Common myeloid progenitor, CD34-positive (primary cell): Measurements from ENCODE around the gene PITPNC1.
"Not testable (repeated sequence)": the region's sequence is repeated elsewhere in the genome, so short reads cannot be mapped to it uniquely, and the experiment has no call there.

ENCODE experiments used
- CTCF ChIA-PET: fragments of 350-600 bp; sonication (Branson Sonifier 250); formaldehyde crosslinking; loops from one replicate; lab custom pipeline; 2021; ENCODE audit warnings: antibody characterized with exemption; lab: Charles Lee
- POLR2A ChIA-PET: fragments of 350-600 bp; sonication (Branson Sonifier 250); formaldehyde crosslinking; loops from one replicate; lab custom pipeline; 2021; ENCODE audit warnings: antibody characterized with exemption; lab: Charles Lee
- DNase-seq, 3 donors: peaks; one replicate each; pipeline versions ENCODE4 v3.0.0 to v3.0.0-alpha.2; 2013
- H3K27ac ChIP-seq, 2 experiments: 1 replicate in 1 of 2; 2 replicates in 1 of 2; pipeline ENCODE4 v1.7.0; 2013; ENCODE audit warnings: inconsistent platforms in 2 of 2, low read length in 2 of 2, mild to moderate bottlenecking in 2 of 2, low read depth in 1 of 2, moderate library complexity in 1 of 2; ENCODE audit not compliant: severe bottlenecking in 2 of 2, insufficient read depth in 1 of 2, poor library complexity in 1 of 2
- H3K27me3 ChIP-seq, 5 experiments: replicated peaks in 2 of 5; 1 replicate in 3 of 5; 2 replicates in 2 of 5; pipeline versions ENCODE4 v1.6.1 to v1.7.0; 2013; ENCODE audit warnings: low read length in 4 of 5, mild to moderate bottlenecking in 2 of 5, moderate library complexity in 2 of 5, inconsistent platforms in 1 of 5; ENCODE audit not compliant: insufficient read depth in 5 of 5, control insufficient read depth in 4 of 5
- H3K36me3 ChIP-seq, 4 experiments: 1 replicate in 2 of 4; 2 replicates in 2 of 4; pipeline versions ENCODE4 v1.6.1 to v1.7.0; 2013; ENCODE audit warnings: low read length in 3 of 4, control low read depth in 1 of 4, mild to moderate bottlenecking in 1 of 4; ENCODE audit not compliant: control insufficient read depth in 4 of 4, insufficient read depth in 4 of 4
- H3K4me1 ChIP-seq, 4 experiments: 1 replicate in 3 of 4; 2 replicates in 1 of 4; pipeline versions ENCODE4 v1.6.1 to v1.7.1; 2013; ENCODE audit warnings: low read length in 3 of 4, mild to moderate bottlenecking in 3 of 4, control low read depth in 1 of 4, inconsistent platforms in 1 of 4, moderate library complexity in 1 of 4; ENCODE audit not compliant: control insufficient read depth in 4 of 4, insufficient read depth in 4 of 4; ENCODE audit errors: control extremely low read depth in 1 of 4
- H3K4me3 ChIP-seq, 7 experiments: 1 replicate in 4 of 7; 2 replicates in 3 of 7; pipeline versions ENCODE4 v1.5.1 to v1.7.0; 2013; ENCODE audit warnings: mild to moderate bottlenecking in 7 of 7, low read length in 6 of 7, moderate library complexity in 6 of 7, inconsistent platforms in 2 of 7, low read depth in 2 of 7, control low read depth in 1 of 7; ENCODE audit not compliant: insufficient read depth in 4 of 7, control insufficient read depth in 1 of 7; ENCODE audit errors: extremely low read depth in 1 of 7
- H3K9me3 ChIP-seq, 5 experiments: 1 replicate in 4 of 5; 2 replicates in 1 of 5; pipeline versions ENCODE4 v1.6.1 to v1.7.1; 2013; ENCODE audit warnings: low read length in 4 of 5, mild to moderate bottlenecking in 2 of 5, inconsistent platforms in 1 of 5, low read depth in 1 of 5, moderate library complexity in 1 of 5; ENCODE audit not compliant: control insufficient read depth in 4 of 5, insufficient read depth in 2 of 5; ENCODE audit errors: control extremely low read depth in 1 of 5
- WGBS: methylation state at CpG from one replicate; pipeline ENCODE4 v1.1.5; 2013; ENCODE audit not compliant: insufficient coverage; 5-methylcytosine and 5-hydroxymethylcytosine counted together

The PITPNC1 gene

GRCh38 chr17:67649891-67650290 is 272.8 kb downstream of the PITPNC1 start:
- Histone ChIP-seq H3K27me3 (no peaks in the 10 kb centered on the region), H3K27ac (no peak overlapping the region), H3K4me3 (no peak overlapping the region), H3K9me3 (no peaks in the 10 kb centered on the region), H3K4me1 (no peaks in the 10 kb centered on the region), H3K36me3 (peaks cover 0 to 2% (median 0%) of the 10 kb centered on the region in 4 experiments)
- ChIA-PET CTCF (interaction anchor here (0.6 to 1.2 kb wide), 2 partner anchors 23 to 47 kb away, joined by 3 read pairs; no protein-coding TSS in a partner anchor), POLR2A (no interaction called here)
- no peak for DNase-seq
- 100% methylated on average over 1 of the region's 3 CpGs for WGBS

GRCh38 chr17:67651218-67651579 is 274.1 kb downstream of the PITPNC1 start:
- H3K27ac ChIP-seq, H3K4me1 ChIP-seq, H3K4me3 ChIP-seq, DNase-seq, CTCF ChIA-PET, H3K9me3 ChIP-seq, POLR2A ChIA-PET, H3K36me3 ChIP-seq, H3K27me3 ChIP-seq: not testable (repeated sequence)
- 94% methylated on average over 5 of the region's 7 CpGs for WGBS

GRCh38 chr17:67652433-67652832 is 275.4 kb downstream of the PITPNC1 start:
- Histone ChIP-seq H3K27me3 (no peaks in the 10 kb centered on the region), H3K4me3 (no peak overlapping the region), H3K4me1 (no peaks in the 10 kb centered on the region), H3K36me3 (peaks cover 0 to 2% (median 0%) of the 10 kb centered on the region in 4 experiments), H3K27ac (no peak overlapping the region), H3K9me3 (no peaks in the 10 kb centered on the region)
- ChIA-PET CTCF (no interaction called here), POLR2A (no interaction called here)
- WGBS = 98% methylated on average over 14 of the region's 14 CpGs
- DNase-seq = no peak

GRCh38 chr17:67655478-67656148 is 278.5 kb downstream of the PITPNC1 start:
- Histone ChIP-seq H3K36me3 (peaks cover 0 to 2% (median 0%) of the 10 kb centered on the region in 4 experiments), H3K27me3 (no peaks in the 10 kb centered on the region), H3K27ac (no peak overlapping the region), H3K4me1 (no peaks in the 10 kb centered on the region), H3K9me3 (peaks cover 1 to 15% (median 10%) of the 10 kb centered on the region in 5 experiments), H3K4me3 (no peak overlapping the region)
- ChIA-PET POLR2A (no interaction called here), CTCF (no interaction called here)
- DNase-seq = no peak
- 92% methylated on average over 4 of the region's 7 CpGs for WGBS

GRCh38 chr17:67656494-67657203 is 279.6 kb downstream of the PITPNC1 start:
- DNase-seq = no peak
- H3K4me3 ChIP-seq = no peak overlapping the region
- peaks cover 0 to 2% (median 0%) of the 10 kb centered on the region in 4 experiments for H3K36me3 ChIP-seq
- 100% methylated on average over 2 of the region's 8 CpGs for whole genome bisulfite sequencing
- ChIA-PET CTCF (no interaction called here), POLR2A (no interaction called here)
- H3K27me3 ChIP-seq = no peaks in the 10 kb centered on the region
- no peak overlapping the region for H3K27ac ChIP-seq
- H3K4me1 ChIP-seq = no peaks in the 10 kb centered on the region
- H3K9me3 ChIP-seq = peaks cover 1 to 15% (median 10%) of the 10 kb centered on the region in 5 experiments

GRCh38 chr17:67657596-67657995 is 280.5 kb downstream of the PITPNC1 start:
- ChIA-PET POLR2A (no interaction called here), CTCF (no interaction called here)
- 97% methylated on average over 4 of the region's 4 CpGs for WGBS

GRCh38 chr17:67658265-67658664 is 281.2 kb downstream of the PITPNC1 start:
- ChIA-PET POLR2A (no interaction called here), CTCF (no interaction called here)
- Histone ChIP-seq H3K36me3 (no peaks in the 10 kb centered on the region), H3K27ac (no peak overlapping the region), H3K4me3 (no peak overlapping the region), H3K9me3 (peaks cover 1 to 17% (median 10%) of the 10 kb centered on the region in 5 experiments), H3K4me1 (no peaks in the 10 kb centered on the region), H3K27me3 (no peaks in the 10 kb centered on the region)
- DNase-seq = peak in 1 of 3 donors; percentile 1
- WGBS = 100% methylated on average over 4 of the region's 4 CpGs

More at GRCh38 chr17:67657596-67657995, 280.5 kb downstream of the PITPNC1 start:
- H3K27me3 ChIP-seq = no peaks in the 10 kb centered on the region
- H3K4me1 ChIP-seq = no peaks in the 10 kb centered on the region
- peaks cover 1 to 15% (median 10%) of the 10 kb centered on the region in 5 experiments for H3K9me3 ChIP-seq
- H3K36me3 ChIP-seq = peaks cover 0 to under 1% (median 0%) of the 10 kb centered on the region in 4 experiments
- H3K27ac ChIP-seq = no peak overlapping the region
- DNase-seq = no peak
- H3K4me3 ChIP-seq = no peak overlapping the region
